Stimulated activated CD8-positive, alpha-beta memory T cell treated with anti-CD3 and anti-CD28 coated beads, Interleukin-2, amount 100 ng/mL, for 1 hour (primary cell): ENCODE data around the gene FRG2C.
"Not testable (repeated sequence)": the region's sequence is repeated elsewhere in the genome, so short reads cannot be mapped to it uniquely, and the experiment has no call there.

Source experiments
- DNase-seq, 2 donors: peaks; one replicate each; pipeline ENCODE4 v3.0.0-alpha.2; 2020; ENCODE audit warnings: low read depth in 2 of 2

FRG2C gene

DNA sequence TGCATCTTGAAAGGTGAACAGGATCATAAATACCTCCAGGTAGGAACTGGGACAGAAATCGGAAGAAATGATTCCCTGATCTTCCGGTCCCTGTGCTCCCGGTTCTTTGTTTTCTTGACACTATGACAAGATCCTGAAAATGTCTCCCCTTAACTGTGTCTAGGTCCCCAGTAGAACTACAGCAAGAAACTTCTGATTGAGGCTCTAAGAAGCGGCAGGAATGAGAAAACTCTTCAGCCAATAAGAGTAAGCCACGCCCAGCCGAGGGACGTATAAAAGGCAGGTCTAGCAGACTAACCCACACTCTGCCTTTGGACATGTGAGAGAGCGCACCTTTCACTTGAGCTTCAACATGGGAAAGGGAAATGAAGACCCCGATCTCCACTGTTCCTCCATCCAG lies at the start of gene FRG2C:
FRG2C (plus strand) TSS at position 301 of the 400 bp plus-strand sequence; CDS start at position 353, 52 bp downstream.
- not testable (repeated sequence) for DNase-seq

GRCh38 chr3:75618666-75619305 lies 45.3 kb upstream of the FRG2C start:
- not testable (repeated sequence) for DNase-seq

- not testable (repeated sequence) for DNase-seq
These were observed 44.6 kb upstream of the FRG2C start for GRCh38 chr3:75619481-75620031.

DNA sequence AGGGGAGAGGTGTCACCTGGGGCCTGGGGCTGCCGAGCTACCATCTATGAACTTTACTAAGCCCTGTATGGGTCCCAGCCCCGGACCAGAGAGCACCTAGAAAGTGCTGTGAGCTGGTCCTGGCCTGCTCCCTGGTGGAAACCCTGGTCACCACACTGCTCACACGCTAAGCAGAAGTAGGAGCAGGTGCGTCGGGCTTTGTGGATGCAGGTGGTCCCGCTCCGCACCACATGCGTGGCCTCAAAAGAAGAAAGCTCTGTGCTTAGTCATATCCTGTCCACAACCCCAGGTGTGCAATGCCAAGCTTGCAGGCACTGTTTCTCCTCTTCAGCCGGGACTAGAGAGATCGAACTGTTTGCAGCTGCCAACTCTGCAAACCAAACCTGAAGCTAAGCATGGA lies 42.4 kb upstream of the FRG2C start:
- DNase-seq = not testable (repeated sequence)

- not testable (repeated sequence) for DNase-seq
These were observed 40.5 kb upstream of the FRG2C start for GRCh38 chr3:75623656-75624055.

- DNase-seq = not testable (repeated sequence)
These were observed 33.1 kb upstream of the FRG2C start for GRCh38 chr3:75630887-75631535.

DNA sequence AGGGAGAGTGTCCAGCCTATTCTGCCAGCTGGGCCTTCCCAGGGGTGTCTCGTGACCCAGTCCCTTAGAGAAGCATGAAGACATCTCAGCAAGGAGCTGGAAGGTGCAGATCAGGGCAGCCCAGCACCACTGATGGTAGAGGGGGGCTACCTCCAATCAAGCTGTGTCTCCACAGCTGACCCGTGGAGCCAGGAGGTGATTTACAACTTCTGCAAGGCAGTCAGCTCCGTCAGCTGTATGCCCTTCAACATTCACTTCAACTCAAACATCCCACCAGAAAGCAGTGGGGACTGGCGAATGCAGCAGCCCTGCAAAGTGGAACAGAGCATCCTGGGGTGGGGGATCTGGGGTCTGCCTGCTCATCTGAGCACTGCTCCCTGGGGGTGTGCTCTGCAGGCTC lies 32.6 kb upstream of the FRG2C start:
- no peak for DNase-seq

DNA sequence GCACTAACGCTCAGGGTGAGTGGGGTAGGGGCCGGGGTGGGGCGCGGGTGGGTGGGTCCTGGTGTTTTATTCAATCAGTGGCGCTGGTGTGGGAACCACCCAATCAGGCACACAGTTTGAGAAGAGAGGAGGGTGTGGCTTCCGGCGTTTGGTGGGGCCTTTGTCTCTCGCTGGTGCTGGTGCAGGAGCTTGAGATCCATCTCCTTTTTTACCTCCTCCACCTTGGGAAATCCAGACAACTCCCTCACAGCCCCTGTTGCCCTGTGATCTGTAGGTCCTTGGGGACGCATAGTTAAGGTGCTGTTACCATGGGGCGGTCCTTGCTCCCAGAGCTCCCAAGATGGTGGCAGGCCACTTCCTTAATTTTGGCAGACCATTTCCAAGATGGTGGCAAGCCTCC lies 25.2 kb upstream of the FRG2C start:
- not testable (repeated sequence) for DNase-seq

GRCh38 chr3:75641107-75641517 lies 23.0 kb upstream of the FRG2C start:
- not testable (repeated sequence) for DNase-seq

- not testable (repeated sequence) for DNase-seq
These were observed 20.9 kb upstream of the FRG2C start for GRCh38 chr3:75643031-75643800.

- DNase-seq = not testable (repeated sequence)
These were observed 18.6 kb upstream of the FRG2C start for GRCh38 chr3:75645548-75645947.

DNA sequence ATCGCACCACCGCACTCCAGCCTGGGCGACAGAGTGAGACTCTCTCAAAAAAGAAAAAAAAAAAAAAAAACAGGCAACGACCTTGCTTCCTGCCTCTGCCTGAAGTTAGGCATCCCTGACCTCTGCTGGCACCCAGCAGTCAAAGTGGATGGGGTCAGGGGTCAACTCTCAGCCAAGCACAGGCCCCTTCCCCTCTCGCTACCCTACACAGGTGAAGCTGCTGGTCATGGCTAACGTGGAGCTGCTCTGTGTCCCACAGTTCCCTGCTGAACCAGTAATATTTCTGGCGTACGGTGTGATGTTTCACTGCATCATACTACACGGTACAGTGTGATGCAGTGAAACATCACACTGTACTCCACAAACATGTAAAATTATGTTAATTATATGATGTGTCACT lies 13.9 kb upstream of the FRG2C start:
- no peak for DNase-seq

DNA sequence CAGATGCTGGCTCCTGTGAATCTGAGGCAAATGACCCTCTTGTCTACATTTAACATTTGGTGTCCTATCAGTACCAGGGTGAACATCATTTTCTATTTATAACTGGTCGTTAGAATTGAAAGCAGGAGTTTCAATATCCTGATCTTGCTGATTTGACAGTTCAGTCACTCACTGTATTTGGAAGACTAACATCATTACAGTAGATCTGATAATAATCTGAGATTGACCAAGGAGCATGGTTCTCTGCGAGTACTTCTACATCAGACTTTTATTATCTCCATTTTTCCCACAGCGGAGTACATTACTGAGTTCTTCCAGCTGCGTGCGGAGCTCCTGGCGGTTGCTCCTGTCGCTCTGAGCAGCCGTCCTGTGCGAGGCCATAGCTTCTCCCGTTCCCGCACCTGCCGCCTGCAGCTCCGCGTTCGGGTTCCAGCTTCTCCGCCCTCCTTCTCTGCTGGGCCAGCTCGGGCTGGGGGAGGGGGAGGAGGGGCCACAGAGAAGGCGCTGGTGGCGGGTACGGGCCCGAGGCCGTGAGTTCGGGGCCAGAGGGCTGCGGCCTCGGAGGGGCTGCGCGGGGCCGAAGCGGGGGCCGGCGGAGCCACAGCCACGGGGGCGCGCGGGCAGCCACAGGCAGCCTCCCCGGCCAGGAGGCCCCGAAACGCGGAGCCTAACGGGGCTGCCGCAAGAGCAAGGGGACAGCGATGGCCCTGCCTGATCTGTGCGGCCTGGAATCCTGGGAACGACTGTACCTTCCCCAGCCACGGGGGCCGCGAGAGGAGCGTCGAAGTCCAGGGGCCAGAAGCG lies 8.8 kb upstream of the FRG2C start:
- not testable (repeated sequence) for DNase-seq

- not testable (repeated sequence) for DNase-seq
These were observed 8.2 kb upstream of the FRG2C start for GRCh38 chr3:75655956-75656355.

DNA sequence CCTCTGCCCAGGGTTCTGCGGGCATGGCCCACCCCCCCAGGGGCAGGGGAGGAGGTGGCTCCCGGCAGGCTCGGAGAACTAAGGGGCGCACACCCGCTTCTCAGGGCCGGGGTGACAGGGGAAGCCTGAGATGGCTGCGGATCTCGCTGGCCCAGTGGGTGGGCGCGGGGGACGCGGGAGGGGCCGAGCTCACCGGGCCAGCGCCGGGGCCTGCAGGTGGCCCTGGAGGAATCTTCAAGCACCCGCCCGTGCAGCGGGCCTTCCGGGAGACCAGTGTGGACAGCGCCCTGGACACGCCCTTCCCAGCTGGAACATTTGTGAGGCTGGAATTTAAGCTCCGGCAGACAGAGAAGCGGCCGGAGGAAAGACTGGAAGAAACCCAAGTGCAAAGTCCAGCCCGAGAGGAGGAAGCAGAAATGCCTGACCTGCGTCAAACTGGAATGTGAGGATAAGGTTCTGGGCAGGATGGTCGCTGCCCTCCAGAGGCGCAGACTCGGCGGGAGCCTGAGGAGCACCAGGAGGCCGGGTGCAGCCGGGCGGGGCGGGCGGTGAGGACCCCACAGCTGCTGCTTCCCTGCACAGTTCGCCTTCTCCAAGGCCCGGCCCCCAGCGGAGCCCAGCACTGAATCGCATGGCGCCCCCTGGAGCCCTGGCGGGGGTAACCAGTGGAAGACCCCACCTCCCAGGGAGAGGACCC lies 5.6 kb upstream of the FRG2C start:
- DNase-seq = not testable (repeated sequence)

DNA sequence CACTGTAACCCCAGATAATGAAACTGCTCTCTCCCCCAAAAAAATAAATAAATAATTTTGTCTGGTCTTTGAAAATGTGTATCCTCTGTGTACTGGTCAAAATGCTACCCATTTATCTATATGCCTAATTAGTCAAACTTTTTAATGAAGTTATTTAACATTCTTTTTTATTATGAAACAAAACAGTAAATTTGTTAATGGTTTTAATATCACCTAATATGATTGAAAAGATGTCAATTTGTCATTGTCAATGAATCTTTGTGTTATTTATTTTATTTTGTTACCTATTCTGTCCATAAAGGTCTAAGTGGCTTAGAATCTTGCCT lies 5.1 kb upstream of the FRG2C start:
- DNase-seq = not testable (repeated sequence)

DNA sequence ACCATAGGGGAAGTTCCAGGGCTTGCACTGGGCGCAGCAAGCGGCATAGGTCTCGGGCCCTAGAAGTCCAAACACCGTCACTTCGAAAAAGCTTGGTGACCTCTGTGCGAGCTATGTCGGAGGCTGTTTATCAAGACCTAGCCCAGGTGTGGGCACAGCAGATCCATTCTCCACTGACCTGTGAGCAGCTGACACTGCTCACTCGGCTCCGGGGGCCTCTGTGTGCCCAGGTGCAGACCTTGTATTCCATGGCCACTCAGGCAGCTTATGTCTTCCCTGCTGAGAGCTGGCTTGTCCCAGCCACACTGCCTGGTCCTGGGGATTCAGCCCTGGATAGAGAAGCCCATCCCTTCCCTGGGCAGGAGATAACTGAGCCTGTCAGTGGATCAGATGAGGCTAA lies 1.5 kb downstream of the FRG2C start:
- not testable (repeated sequence) for DNase-seq

DNA sequence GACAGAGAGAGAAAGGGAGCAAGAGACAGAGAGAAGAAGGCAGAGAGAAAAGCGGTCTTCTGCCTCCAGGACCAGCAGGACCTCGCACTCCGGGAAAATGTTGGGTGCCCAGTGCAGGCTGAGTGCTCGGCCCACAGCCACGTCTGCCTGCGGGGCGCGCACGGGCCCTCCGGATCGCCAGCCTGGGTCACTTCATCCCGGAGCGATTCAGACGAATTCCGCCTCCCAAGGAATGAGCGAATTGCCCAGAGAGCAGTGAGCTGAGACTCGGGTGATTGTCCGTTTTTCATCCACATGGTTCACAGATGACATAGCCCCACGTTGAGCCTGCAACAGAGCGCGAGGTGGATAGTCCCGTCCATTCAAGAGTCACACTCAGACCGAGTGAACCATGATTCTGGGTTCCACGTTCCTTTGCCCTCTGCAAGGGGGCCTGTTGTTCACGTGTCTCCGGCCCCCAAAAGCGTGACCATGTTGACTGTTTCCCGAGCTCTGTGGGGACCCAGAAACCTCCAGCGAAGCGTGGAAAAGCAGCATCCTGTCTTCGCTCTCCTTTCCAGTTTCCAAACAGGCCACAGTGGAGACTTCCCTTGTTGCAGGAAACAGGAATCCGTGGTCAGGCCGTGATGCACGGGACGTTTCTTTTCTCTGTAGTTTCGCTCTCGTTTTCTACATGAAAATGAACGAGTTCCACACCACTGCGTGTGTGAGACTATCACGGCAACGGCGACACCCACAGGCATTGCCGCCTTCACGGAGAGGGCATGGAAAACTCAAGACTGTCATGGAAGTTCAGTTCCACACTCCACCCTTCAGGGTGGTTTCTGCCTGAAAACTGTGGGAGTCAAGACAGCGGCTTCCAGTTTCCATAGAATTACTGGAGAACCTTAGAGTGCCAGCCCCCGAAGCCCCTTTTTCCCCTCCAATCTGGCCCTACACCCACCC lies 3.9 kb downstream of the FRG2C start:
- DNase-seq = not testable (repeated sequence)

DNA sequence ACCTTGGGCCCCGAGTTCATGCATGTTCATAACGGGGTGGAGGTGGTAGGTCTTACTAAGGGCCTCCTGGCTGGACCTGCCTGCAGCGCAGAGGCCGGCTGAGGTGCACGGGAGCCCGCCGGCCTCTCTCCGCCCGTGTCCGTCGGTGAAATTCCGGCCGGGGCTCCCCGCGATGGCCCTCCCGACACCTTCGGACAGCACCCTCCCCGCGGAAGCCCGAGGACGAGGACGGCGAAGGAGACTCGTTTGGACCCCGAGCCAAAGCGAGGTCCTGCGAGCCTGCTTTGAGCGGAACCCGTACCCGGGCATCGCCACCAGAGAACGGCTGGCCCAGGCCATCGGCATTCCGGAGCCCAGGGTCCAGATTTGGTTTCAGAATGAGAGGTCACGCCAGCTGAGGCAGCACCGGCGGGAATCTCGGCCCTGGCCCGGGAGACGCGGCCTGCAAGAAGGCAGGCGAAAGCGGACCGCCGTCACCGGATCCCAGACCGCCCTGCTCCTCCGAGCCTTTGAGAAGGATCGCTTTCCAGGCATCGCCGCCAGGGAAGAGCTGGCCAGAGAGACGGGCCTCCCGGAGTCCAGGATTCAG lies 4.7 kb downstream of the FRG2C start:
- DNase-seq = peak; percentile 25 to 31
